ENCODE results near the gene SELPLG. TPM values are rescaled to one million over a fixed set of nuclear protein-coding genes. Genes with fewer than 3 reads are reported as not detected.

Gene SELPLG
- total RNA-seq, 4 donors from 2014 or later = 2.4 to 9.4 (median 5.9) TPM

GRCh38 chr12:108623577-108623976 lies 10.1 kb downstream of the SELPLG start:
- H3K4me1 ChIP-seq = peaks cover 0 to 9% (median 2%) of the 10 kb centered on the region in 4 donors
- H3K27ac ChIP-seq = no peak overlapping the region
- TF ChIP-seq POLR2A (IDR thresholded peaks at IDR 0.05) = no peak
- no peak for TF ChIP-seq CTCF (IDR thresholded peaks at IDR 0.05)
- no peaks in the 10 kb centered on the region for H3K27me3 ChIP-seq
- no peak for DNase-seq
- no peaks in the 10 kb centered on the region for H3K9me3 ChIP-seq
- no peaks in the 10 kb centered on the region for H3K36me3 ChIP-seq
- no peak overlapping the region for H3K4me3 ChIP-seq

GRCh38 chr12:108622921-108623514 lies 10.7 kb downstream of the SELPLG start:
- Histone ChIP-seq H3K4me3 (no peak overlapping the region), H3K36me3 (no peaks in the 10 kb centered on the region), H3K9me3 (no peaks in the 10 kb centered on the region), H3K4me1 (peaks cover 0 to 4% (median 1%) of the 10 kb centered on the region in 4 donors), H3K27ac (no peak overlapping the region), H3K27me3 (no peaks in the 10 kb centered on the region)
- no peak for DNase-seq
- TF ChIP-seq POLR2A (IDR thresholded peaks at IDR 0.05) (no peak), CTCF (IDR thresholded peaks at IDR 0.05) (no peak)

- H3K27ac ChIP-seq = no peak overlapping the region
- no peak for DNase-seq
Observed at GRCh38 chr12:108622421-108622820, 11.3 kb downstream of the SELPLG start.

GRCh38 chr12:108621161-108621560 lies 12.5 kb downstream of the SELPLG start:
- Histone ChIP-seq H3K4me1 (peaks cover 0 to 17% (median 12%) of the 10 kb centered on the region in 4 donors), H3K27ac (no peak overlapping the region), H3K27me3 (no peaks in the 10 kb centered on the region), H3K9me3 (no peaks in the 10 kb centered on the region), H3K36me3 (no peaks in the 10 kb centered on the region), H3K4me3 (no peak overlapping the region)
- no peak for DNase-seq
- no peak for TF ChIP-seq CTCF (IDR thresholded peaks at IDR 0.05)
- TF ChIP-seq POLR2A (IDR thresholded peaks at IDR 0.05) = no peak

More at GRCh38 chr12:108622421-108622820, 11.3 kb downstream of the SELPLG start:
- H3K4me3 ChIP-seq = no peak overlapping the region
- H3K27me3 ChIP-seq = no peaks in the 10 kb centered on the region
- no peaks in the 10 kb centered on the region for H3K9me3 ChIP-seq
- H3K36me3 ChIP-seq = no peaks in the 10 kb centered on the region
- no peak for TF ChIP-seq CTCF (IDR thresholded peaks at IDR 0.05)
- no peak for TF ChIP-seq POLR2A (IDR thresholded peaks at IDR 0.05)
- H3K4me1 ChIP-seq = peaks cover 0 to 8% (median 5%) of the 10 kb centered on the region in 4 donors

GRCh38 chr12:108620236-108620879 lies 13.3 kb downstream of the SELPLG start:
- no peaks in the 10 kb centered on the region for H3K27me3 ChIP-seq
- no peak for DNase-seq
- no peak overlapping the region for H3K4me3 ChIP-seq
- TF ChIP-seq CTCF (IDR thresholded peaks at IDR 0.05) = no peak
- no peak for TF ChIP-seq POLR2A (IDR thresholded peaks at IDR 0.05)
- no peaks in the 10 kb centered on the region for H3K36me3 ChIP-seq
- no peak overlapping the region for H3K27ac ChIP-seq
- H3K9me3 ChIP-seq = no peaks in the 10 kb centered on the region
- peaks cover 0 to 17% (median 12%) of the 10 kb centered on the region in 4 donors for H3K4me1 ChIP-seq

All from Peyer's patch (tissue), 4 donors.